ENCODE measurements around the gene XXYLT1.

GRCh38 chr3:195255571-195256501 is 15.1 kb downstream of the XXYLT1 start:
- no peak for TF ChIP-seq SMARCC2 (IDR thresholded peaks at IDR 0.05; ENCODE audit: low read depth)
- TF ChIP-seq CREB3 (tag; conservative IDR thresholded peaks at IDR 0.05; ENCODE audit: low read depth): no peak
- TF ChIP-seq CBX2 (IDR thresholded peaks at IDR 0.05; ENCODE audit: insufficient read depth, low read length, poor library complexity, severe bottlenecking): no peak

Data from K562 (cell line).